Loucy (cell line): ENCODE data around the gene SNRNP27.

ENCODE experiments used
- CTCF ChIP-seq: fragments of 200-600 bp; sonication (generic); conservative IDR thresholded peaks from 2 replicates; pipeline ENCODE4 v1.5.1; 2014; ENCODE audit warnings: mild to moderate bottlenecking, antibody characterized with exemption, low read length
- EZH2phosphoT487 ChIP-seq: fragments of 200-600 bp; IDR thresholded peaks from 2 replicates; pipeline ENCODE4 v1.6.1; 2018; ENCODE audit warnings: antibody characterized with exemption, mild to moderate bottlenecking, moderate library complexity, borderline replicate concordance

GRCh38 chr2:69846182-69847067 lies 47.3 kb upstream of the SNRNP27 start:
- TF ChIP-seq CTCF (no peak), EZH2phosphoT487 (no peak)
